Prostate gland (tissue), 2 donors: ENCODE results near the gene IL12B. TPM values are rescaled to one million over a fixed set of nuclear protein-coding genes. Genes with fewer than 3 reads are reported as not detected.
"Not testable (repeated sequence)": the region's sequence is repeated elsewhere in the genome, so short reads cannot be mapped to it uniquely, and the experiment has no call there.

ENCODE experiments used
- DNase-seq: peaks from one replicate; pipeline ENCODE4 v3.0.0-alpha.2; 2019; ENCODE audit warnings: low spot score
- H3K27ac ChIP-seq, 2 donors: fragments of 200-600 bp; sonication (generic); 2 replicates each; pipeline ENCODE4 v1.5.1; 2017 to 2019
- H3K27me3 ChIP-seq: fragments of 200-600 bp; sonication (generic); replicated peaks from 2 replicates; pipeline ENCODE4 v1.5.1; 2019; ENCODE audit not compliant: insufficient read depth
- H3K36me3 ChIP-seq, 2 donors: fragments of 200-600 bp; sonication (generic); 1 replicate in 1 of 2; 2 replicates in 1 of 2; pipeline versions ENCODE4 v1.5.1 to v1.8.1; 2017 to 2019
- H3K4me1 ChIP-seq: fragments of 200-600 bp; sonication (generic); replicated peaks from 2 replicates; pipeline ENCODE4 v1.5.1; 2019
- H3K4me3 ChIP-seq, 2 donors: fragments of 200-600 bp; sonication (generic); 2 replicates each; pipeline ENCODE4 v1.5.1; 2017 to 2019
- H3K9me3 ChIP-seq: fragments of 200-600 bp; sonication (generic); 2 replicates; pipeline ENCODE4 v1.5.1; 2017
- POLR2A ChIP-seq: fragments of 450-650 bp; IDR thresholded peaks from one replicate; pipeline ENCODE4 v1.6.1; 2016; ENCODE audit warnings: antibody characterized with exemption, mild to moderate bottlenecking
- POLR2AphosphoS5 ChIP-seq: sonication (generic); formaldehyde crosslinking; IDR thresholded peaks from one replicate; pipeline ENCODE4 v1.6.1; 2017; ENCODE audit warnings: antibody characterized with exemption
- WGBS: methylation state at CpG from one replicate; pipeline ENCODE4 v1.1.5; 2018; 5-methylcytosine and 5-hydroxymethylcytosine counted together
- intact Hi-C: fragments of 100-400 bp; cut with DNase I; formaldehyde crosslinking; loops from one replicate; pipeline ENCODE4 v1.14.2; 2022
- small RNA-seq, 2 donors: library from RNA; depleted of rRNA; stranded (forward); fragments of <200 nt; gene quantifications; one replicate each; pipeline ENCODE3, GENCODE V24; 2016
- total RNA-seq, 2 donors: library from RNA; depleted of rRNA; stranded (reverse); fragments of >200 nt; gene quantifications; one replicate each; pipeline ENCODE4 v1.1.0, GENCODE V29; 2016
- TF ChIP-seq, protein P1 (sequence below), 4 experiments: fragments of 200-600 bp in 2 of 4; fragments of 450-650 bp in 2 of 4; sonication (generic) in 2 of 4; IDR thresholded peaks; 1 replicate in 3 of 4; 2 replicates in 1 of 4; pipeline ENCODE4 v1.5.1; 2016 to 2019; ENCODE audit warnings: antibody characterized with exemption in 4 of 4, mild to moderate bottlenecking in 2 of 4, moderate library complexity in 2 of 4

The IL12B gene
- total RNA-seq, 2 donors from 2014 or later, result not detected

DNA sequence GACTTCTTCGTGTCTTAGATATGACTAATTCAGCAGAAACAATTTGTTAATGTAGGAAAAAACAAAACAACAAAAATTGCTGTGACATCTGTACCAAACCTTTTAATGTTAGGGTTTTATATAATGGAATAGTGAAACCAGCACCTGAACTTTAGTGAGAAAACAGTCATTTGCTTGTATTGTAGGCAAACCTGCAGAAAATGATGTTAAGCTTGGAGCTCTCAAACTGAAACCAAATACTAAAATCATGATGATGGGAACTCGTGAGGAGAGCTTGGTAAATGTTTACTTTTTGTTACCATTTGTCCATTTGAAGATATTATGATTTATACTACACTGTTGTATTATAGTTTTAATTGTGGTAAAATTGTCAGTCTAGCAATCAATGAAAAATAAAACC is 60.6 kb downstream of the IL12B start:
- intact Hi-C loops, result no loop called here
- no peak for TF ChIP-seq POLR2AphosphoS5
- TF ChIP-seq, protein P1, sequence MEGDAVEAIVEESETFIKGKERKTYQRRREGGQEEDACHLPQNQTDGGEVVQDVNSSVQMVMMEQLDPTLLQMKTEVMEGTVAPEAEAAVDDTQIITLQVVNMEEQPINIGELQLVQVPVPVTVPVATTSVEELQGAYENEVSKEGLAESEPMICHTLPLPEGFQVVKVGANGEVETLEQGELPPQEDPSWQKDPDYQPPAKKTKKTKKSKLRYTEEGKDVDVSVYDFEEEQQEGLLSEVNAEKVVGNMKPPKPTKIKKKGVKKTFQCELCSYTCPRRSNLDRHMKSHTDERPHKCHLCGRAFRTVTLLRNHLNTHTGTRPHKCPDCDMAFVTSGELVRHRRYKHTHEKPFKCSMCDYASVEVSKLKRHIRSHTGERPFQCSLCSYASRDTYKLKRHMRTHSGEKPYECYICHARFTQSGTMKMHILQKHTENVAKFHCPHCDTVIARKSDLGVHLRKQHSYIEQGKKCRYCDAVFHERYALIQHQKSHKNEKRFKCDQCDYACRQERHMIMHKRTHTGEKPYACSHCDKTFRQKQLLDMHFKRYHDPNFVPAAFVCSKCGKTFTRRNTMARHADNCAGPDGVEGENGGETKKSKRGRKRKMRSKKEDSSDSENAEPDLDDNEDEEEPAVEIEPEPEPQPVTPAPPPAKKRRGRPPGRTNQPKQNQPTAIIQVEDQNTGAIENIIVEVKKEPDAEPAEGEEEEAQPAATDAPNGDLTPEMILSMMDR (IDR thresholded peaks at IDR 0.05), result no peak
- no peak for TF ChIP-seq POLR2A
- no peak overlapping the region for H3K27ac ChIP-seq
- 68% methylated on average over 2 of the region's 2 CpGs for WGBS
- H3K4me3 ChIP-seq, result no peak overlapping the region
- H3K4me1 ChIP-seq, result no peaks in the 10 kb centered on the region
- no peaks in the 10 kb centered on the region for H3K36me3 ChIP-seq
- H3K9me3 ChIP-seq, result no peaks in the 10 kb centered on the region
- no peaks in the 10 kb centered on the region for H3K27me3 ChIP-seq
- DNase-seq, result no peak

DNA sequence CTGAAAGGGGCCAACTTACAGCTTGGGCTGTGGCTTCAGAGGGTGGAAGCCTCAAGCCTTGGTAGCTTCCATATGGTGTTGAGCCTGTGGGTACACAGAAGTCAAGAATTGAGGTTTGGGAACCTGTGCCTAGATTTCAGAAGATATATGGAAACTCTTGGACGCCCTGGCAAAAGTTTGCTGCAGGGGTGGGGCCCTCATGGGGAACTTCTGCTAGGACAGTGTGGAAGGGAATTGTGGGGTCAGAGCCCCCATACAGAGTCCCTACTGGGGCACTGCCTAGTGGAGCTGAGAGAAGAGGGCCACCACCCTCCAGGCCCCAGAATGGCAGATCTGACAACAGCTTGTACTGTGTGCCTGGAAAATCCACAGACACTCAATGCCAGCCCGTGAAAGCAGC is 63.5 kb downstream of the IL12B start:
- H3K36me3 ChIP-seq, H3K27ac ChIP-seq, H3K4me1 ChIP-seq, DNase-seq, H3K9me3 ChIP-seq, intact Hi-C loops, H3K4me3 ChIP-seq, H3K27me3 ChIP-seq: not testable (repeated sequence)
- WGBS, result 88% methylated on average over 2 of the region's 2 CpGs

Small RNA genes lying within 50 kb of the gene (small RNA-seq; reads per million reads assigned to genes)
- gene RNU4ATAC2P, result 0 reads per million in 2 donors

Other genes starting within 250 kb of the IL12B start
- gene EBF1, start 230.6 kb downstream of the IL12B start, total RNA-seq, result 10 to 100 TPM in 1 of 2 donors, 1 to 10 TPM in 1; 4.8 to 20.4 TPM
- gene RNF145, start 120.9 kb downstream of the IL12B start, total RNA-seq, result 10 to 100 TPM; 38.6 to 50.5 TPM
- gene UBLCP1, start 67.2 kb downstream of the IL12B start, total RNA-seq, result 10 to 100 TPM; 17.0 to 22.8 TPM